ENCODE data around the gene TST. TPM values are rescaled to one million over a fixed set of nuclear protein-coding genes. Genes with fewer than 3 reads are reported as not detected.

TST gene
- total and polyA plus RNA-seq, 7 donors, result 18.4 to 46.9 (median 24.1) TPM

- TF ChIP-seq CTCF (IDR thresholded peaks at IDR 0.05), result no peak
- intact Hi-C loops (cut with DNase I), result no loop called here
- Histone ChIP-seq H3K9me3 (no peaks in the 10 kb centered on the region), H3K27ac (no peak overlapping the region), H3K4me1 (no peaks in the 10 kb centered on the region), H3K36me3 (ENCODE audit: insufficient read depth in 1 of 2, low read depth in 1 of 2) (peaks cover 4 to 48% of the 10 kb centered on the region in 2 donors), H3K4me3 (no peak overlapping the region), H3K27me3 (ENCODE audit: insufficient read depth in 3 of 3, low read length in 2 of 3) (no peaks in the 10 kb centered on the region)
- WGBS, 3 donors, result 67 to 76% (median 70%) methylated on average over 14 of the region's 14 CpGs
- DNase-seq (no peak), ATAC-seq (no peak)
Measured at GRCh38 chr22:37030560-37031281, 11.5 kb upstream of the TST start.

DNA sequence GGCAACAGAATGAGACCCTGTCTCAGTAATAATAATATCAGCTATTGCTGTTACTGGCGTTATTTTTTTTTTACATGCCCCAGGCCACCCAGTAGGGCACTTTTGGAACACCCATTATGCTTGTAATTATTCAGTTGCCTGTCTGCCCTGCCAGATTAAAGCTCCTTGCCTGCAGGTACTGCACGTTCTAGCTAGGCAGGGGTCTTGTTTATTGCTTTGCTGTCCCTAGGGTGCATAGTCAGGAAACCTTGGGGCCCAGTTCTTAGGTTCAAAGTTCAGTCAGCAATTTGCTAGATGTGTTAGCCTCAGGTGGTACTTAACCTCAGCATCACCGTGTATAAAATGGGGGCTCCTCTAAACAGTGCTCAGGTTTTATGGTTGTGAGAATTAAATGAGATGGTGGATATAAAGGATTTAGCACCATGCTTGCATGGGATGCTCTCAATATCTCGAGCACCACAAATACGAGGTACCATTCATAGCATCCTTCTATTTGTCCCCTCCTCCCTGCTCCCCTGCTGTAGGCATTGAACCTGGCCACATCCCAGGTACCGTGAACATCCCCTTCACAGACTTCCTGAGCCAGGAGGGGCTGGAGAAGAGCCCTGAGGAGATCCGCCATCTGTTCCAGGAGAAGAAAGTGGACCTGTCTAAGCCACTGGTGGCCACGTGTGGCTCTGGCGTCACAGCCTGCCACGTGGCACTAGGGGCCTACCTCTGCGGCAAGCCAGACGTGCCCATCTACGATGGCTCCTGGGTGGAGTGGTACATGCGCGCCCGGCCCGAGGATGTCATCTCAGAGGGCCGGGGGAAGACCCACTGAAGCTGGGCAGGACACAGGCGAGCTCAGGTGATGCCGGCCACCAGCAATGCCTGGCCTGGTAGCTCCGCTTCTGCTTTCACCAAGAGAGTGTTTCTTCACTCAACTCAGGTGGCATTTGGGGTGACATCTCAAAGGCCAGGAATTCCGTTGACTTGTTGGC, 9.7 kb upstream of the TST start:
- Histone ChIP-seq H3K4me1 (no peaks in the 10 kb centered on the region), H3K4me3 (no peak overlapping the region), H3K27me3 (ENCODE audit: insufficient read depth in 3 of 3, low read length in 2 of 3) (no peaks in the 10 kb centered on the region), H3K9me3 (no peaks in the 10 kb centered on the region), H3K27ac (no peak overlapping the region), H3K36me3 (ENCODE audit: insufficient read depth in 1 of 2, low read depth in 1 of 2) (peaks cover 4 to 63% of the 10 kb centered on the region in 2 donors)
- no peak for TF ChIP-seq CTCF (IDR thresholded peaks at IDR 0.05)
- intact Hi-C loops (cut with DNase I), result no loop called here
- no peak for DNase-seq
- ATAC-seq, result no peak
- 90 to 93% (median 91%) methylated on average over 22 of the region's 22 CpGs for WGBS, 3 donors

GRCh38 chr22:37027556-37027955, 8.3 kb upstream of the TST start:
- H3K27ac ChIP-seq, result no peak overlapping the region
- ATAC-seq (no peak), DNase-seq (no peak)
- H3K9me3 ChIP-seq, result no peaks in the 10 kb centered on the region
- peaks cover 2% of the 10 kb centered on the region for H3K4me1 ChIP-seq
- WGBS, 3 donors, result 86 to 94% (median 86%) methylated on average over 7 of the region's 7 CpGs
- H3K36me3 ChIP-seq (ENCODE audit: insufficient read depth in 1 of 2, low read depth in 1 of 2), result peaks cover 4 to 63% of the 10 kb centered on the region in 2 donors
- no peaks in the 10 kb centered on the region for H3K27me3 ChIP-seq (ENCODE audit: insufficient read depth in 3 of 3, low read length in 2 of 3)
- intact Hi-C loops (cut with DNase I), result no loop called here
- no peak overlapping the region for H3K4me3 ChIP-seq
- TF ChIP-seq CTCF (IDR thresholded peaks at IDR 0.05), result no peak

DNA sequence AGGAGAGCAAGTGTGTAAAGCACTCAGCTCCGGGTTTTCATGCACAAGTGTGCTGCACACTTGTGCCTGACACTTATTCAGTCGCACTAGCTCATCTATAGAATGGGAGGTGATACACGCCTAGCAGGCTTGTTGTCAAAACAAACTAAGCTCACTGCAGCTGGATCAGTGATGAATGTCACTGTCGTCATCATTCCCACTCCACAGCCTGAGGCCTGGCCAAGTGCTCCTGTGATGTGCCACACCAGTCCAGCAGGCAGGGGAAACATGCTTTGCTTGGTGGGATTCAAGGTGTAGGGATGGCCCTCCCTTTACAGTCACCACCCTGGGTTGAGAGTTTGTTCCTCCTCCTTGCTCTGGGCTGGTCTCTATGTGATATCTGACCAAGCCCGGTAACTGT, 7.1 kb upstream of the TST start:
- H3K9me3 ChIP-seq, result no peaks in the 10 kb centered on the region
- H3K27ac ChIP-seq, result no peak overlapping the region
- ATAC-seq (no peak), DNase-seq (no peak)
- 78 to 87% (median 82%) methylated on average over 5 of the region's 5 CpGs for WGBS, 3 donors
- no peak for TF ChIP-seq CTCF (IDR thresholded peaks at IDR 0.05)
- H3K36me3 ChIP-seq (ENCODE audit: insufficient read depth in 1 of 2, low read depth in 1 of 2), result peaks cover 4 to 63% of the 10 kb centered on the region in 2 donors
- H3K4me3 ChIP-seq, result no peak overlapping the region
- intact Hi-C loops (cut with DNase I), result no loop called here
- H3K27me3 ChIP-seq (ENCODE audit: insufficient read depth in 3 of 3, low read length in 2 of 3), result no peaks in the 10 kb centered on the region
- peaks cover 13% of the 10 kb centered on the region for H3K4me1 ChIP-seq

Measured in psoas muscle (tissue), 8 donors.